ENCODE measurements around the gene NUP188.

- TF ChIP-seq POLR2AphosphoS5 (IDR thresholded peaks at IDR 0.05; ENCODE audit: insufficient read depth, low read depth, low read length) (peak; percentile 69), POLR2A (IDR thresholded peaks at IDR 0.05; ENCODE audit: low read depth, low read length) (no peak), CTCF (IDR thresholded peaks at IDR 0.05; ENCODE audit: extremely low read depth in 1 of 2, insufficient read depth in 1 of 2, low read depth in 1 of 2, low read length in 2 of 2) (no peak)
Observed at GRCh38 chr9:128912270-128912853, 35.1 kb upstream of the NUP188 start.

Data from endothelial cell of umbilical vein (primary cell).